ENCODE results near the gene DIAPH2. TPM values are rescaled to one million over a fixed set of nuclear protein-coding genes. Genes with fewer than 3 reads are reported as not detected.
"Not testable (repeated sequence)": the region's sequence is repeated elsewhere in the genome, so short reads cannot be mapped to it uniquely, and the experiment has no call there.

The DIAPH2 gene
- total RNA-seq, 4 donors from 2014 or later = 10.3 to 36.6 (median 17.9) TPM

DNA sequence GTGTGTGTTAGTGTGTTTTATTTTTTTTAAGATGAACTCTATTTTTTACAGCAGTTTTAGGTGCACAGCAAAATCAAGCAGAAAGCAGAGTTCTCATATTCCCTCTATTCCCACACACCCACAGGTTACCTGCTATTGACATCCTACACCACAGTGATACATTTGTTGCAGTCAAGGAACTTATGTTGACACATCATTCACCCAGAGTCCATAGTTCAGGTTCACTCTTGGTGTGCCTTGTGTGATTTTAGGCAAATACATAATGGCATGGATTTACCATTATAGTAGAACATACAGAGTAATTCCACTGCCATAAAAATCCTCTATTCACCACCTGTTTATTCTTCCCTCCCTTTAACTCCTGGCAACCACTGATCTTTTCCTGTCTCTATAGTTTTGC lies 28.7 kb downstream of the DIAPH2 start:
- no peak for DNase-seq
- H3K27ac ChIP-seq = no peak overlapping the region
- TF ChIP-seq, protein P1, sequence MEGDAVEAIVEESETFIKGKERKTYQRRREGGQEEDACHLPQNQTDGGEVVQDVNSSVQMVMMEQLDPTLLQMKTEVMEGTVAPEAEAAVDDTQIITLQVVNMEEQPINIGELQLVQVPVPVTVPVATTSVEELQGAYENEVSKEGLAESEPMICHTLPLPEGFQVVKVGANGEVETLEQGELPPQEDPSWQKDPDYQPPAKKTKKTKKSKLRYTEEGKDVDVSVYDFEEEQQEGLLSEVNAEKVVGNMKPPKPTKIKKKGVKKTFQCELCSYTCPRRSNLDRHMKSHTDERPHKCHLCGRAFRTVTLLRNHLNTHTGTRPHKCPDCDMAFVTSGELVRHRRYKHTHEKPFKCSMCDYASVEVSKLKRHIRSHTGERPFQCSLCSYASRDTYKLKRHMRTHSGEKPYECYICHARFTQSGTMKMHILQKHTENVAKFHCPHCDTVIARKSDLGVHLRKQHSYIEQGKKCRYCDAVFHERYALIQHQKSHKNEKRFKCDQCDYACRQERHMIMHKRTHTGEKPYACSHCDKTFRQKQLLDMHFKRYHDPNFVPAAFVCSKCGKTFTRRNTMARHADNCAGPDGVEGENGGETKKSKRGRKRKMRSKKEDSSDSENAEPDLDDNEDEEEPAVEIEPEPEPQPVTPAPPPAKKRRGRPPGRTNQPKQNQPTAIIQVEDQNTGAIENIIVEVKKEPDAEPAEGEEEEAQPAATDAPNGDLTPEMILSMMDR (IDR thresholded peaks at IDR 0.05) = no peak
- no peak for TF ChIP-seq POLR2A (IDR thresholded peaks at IDR 0.05)

DNA sequence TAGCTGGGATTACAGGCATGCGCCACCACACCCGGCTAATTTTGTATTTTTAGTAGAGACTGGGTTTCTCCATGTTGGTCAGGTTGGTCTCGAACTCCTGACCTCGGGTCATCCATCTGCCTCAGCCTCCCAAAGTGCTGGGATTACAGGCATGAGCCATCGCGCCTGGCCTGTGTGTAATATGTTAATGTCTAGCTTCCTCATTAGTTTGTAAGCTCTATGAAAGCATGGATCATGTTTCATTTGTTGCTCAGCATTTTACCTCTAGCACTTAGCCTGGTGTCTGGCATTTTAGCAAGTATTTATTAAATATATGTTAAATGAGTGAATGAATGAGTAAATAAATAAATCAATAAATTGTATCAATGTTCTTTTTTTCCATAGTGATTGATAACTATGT lies 29.8 kb downstream of the DIAPH2 start:
- H3K4me3 ChIP-seq; DNase-seq; H3K4me1 ChIP-seq; H3K36me3 ChIP-seq; H3K27ac ChIP-seq; H3K9me3 ChIP-seq; intact Hi-C loops (cut with DNase I); H3K27me3 ChIP-seq: not testable (repeated sequence)
- 70 to 80% methylated on average over 2 to 6 of the region's 6 CpGs for WGBS, 2 donors

More for the DNA sequence above, 28.7 kb downstream of the DIAPH2 start:
- intact Hi-C loops (cut with DNase I) = no loop called here
- H3K36me3 ChIP-seq = no peaks in the 10 kb centered on the region
- H3K27me3 ChIP-seq = no peaks in the 10 kb centered on the region
- H3K4me3 ChIP-seq = no peak overlapping the region
- no peaks in the 10 kb centered on the region for H3K4me1 ChIP-seq
- H3K9me3 ChIP-seq = no peaks in the 10 kb centered on the region

DNA sequence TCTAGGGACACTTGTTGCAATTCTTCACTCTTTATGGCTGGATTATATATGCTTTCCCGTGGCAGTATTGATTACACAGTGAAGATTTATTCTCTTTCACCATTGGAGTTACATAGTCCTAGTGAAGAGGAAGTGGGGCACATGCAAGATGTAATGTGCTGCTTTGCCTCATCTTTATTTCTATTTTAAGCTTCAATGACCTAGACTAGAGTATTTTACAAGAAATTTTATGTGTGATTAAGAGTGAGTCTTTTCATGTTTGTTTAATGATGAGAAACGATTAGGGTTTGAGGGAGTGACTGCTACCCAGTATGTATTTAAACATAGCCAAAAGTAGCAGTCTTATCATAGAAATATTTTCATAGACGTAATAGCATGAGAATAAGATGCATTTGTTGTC lies 30.8 kb downstream of the DIAPH2 start:
- no peaks in the 10 kb centered on the region for H3K9me3 ChIP-seq
- intact Hi-C loops (cut with DNase I) = no loop called here
- WGBS, 2 donors = 38 to 55% methylated on average over 3 of the region's 3 CpGs
- no peak overlapping the region for H3K27ac ChIP-seq
- no peaks in the 10 kb centered on the region for H3K36me3 ChIP-seq
- no peak for DNase-seq
- TF ChIP-seq, protein P1 (IDR thresholded peaks at IDR 0.05) = no peak
- no peak for TF ChIP-seq POLR2A (IDR thresholded peaks at IDR 0.05)
- H3K27me3 ChIP-seq = no peaks in the 10 kb centered on the region
- H3K4me1 ChIP-seq = no peaks in the 10 kb centered on the region
- H3K4me3 ChIP-seq = no peak overlapping the region

DNA sequence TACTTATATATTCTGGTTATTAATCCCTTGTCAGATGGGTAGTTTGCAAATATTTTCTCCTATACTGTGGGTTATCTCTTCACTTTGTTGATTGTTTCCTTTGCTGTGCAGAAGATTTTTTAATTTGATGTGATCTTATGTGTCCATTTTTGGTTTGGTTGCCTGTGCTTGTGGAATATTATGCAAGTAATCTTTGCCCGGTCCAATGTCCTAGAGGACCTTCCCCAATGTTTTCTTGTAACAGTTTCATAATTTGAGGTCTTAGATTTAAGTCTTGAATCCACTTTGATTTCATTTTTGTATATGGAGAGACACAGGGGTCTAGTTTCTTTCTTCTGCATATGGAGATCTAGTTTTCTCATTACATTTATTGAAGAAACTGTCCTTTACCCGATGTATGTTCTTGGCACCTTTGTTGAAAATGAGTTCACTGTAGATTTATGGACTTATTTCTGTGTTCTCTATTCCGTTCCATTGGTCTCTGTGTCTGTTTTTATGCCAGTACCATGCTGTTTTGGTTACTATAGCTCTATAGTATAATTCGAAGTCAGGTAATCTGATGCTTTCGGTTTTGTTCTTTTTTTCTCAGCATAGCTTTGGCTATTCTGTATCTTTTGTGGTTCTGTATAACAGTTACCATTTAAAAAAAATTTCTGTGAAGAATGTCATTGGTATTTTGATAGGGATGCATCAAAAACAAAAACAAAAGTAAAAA lies 34.7 kb downstream of the DIAPH2 start:
- 75 to 98% methylated on average over 5 of the region's 5 CpGs for WGBS, 2 donors
- peaks cover 0 to 8% (median 0%) of the 10 kb centered on the region in 3 donors for H3K4me1 ChIP-seq

DNA sequence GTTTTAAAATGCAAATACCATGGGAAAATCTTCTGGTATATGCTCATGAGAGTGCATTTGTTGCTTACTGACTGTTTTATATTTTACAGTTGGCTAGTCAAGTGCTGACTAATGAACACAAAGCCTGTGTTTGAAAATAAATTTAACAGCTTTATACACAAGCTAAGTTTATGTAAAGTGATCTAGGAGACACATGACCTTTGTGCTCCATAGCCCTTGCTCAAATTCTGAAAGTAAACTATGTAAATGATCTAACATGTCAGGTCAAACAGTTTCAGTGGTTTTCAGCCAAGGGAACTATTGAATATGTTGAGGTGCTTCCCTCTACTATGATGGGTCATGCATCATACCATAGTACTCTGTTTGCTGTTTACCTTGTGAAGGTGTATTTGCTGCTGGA lies 36.7 kb downstream of the DIAPH2 start:
- H3K4me3 ChIP-seq = no peak overlapping the region
- DNase-seq = no peak
- H3K36me3 ChIP-seq = no peaks in the 10 kb centered on the region
- TF ChIP-seq, protein P1 (IDR thresholded peaks at IDR 0.05) = no peak
- no peak for TF ChIP-seq POLR2A (IDR thresholded peaks at IDR 0.05)
- peaks cover 0 to 8% (median 0%) of the 10 kb centered on the region in 3 donors for H3K4me1 ChIP-seq
- intact Hi-C loops (cut with DNase I) = no loop called here
- H3K27ac ChIP-seq = no peak overlapping the region
- no peaks in the 10 kb centered on the region for H3K9me3 ChIP-seq
- H3K27me3 ChIP-seq = no peaks in the 10 kb centered on the region

More for the DNA sequence above, 34.7 kb downstream of the DIAPH2 start:
- Histone ChIP-seq H3K27ac (no peak overlapping the region), H3K27me3 (no peaks in the 10 kb centered on the region), H3K36me3 (no peaks in the 10 kb centered on the region), H3K9me3 (no peaks in the 10 kb centered on the region), H3K4me3 (no peak overlapping the region)
- intact Hi-C loops (cut with DNase I) = no loop called here
- TF ChIP-seq, protein P1 (IDR thresholded peaks at IDR 0.05) = no peak
- TF ChIP-seq POLR2A (IDR thresholded peaks at IDR 0.05) = no peak
- DNase-seq = no peak

DNA sequence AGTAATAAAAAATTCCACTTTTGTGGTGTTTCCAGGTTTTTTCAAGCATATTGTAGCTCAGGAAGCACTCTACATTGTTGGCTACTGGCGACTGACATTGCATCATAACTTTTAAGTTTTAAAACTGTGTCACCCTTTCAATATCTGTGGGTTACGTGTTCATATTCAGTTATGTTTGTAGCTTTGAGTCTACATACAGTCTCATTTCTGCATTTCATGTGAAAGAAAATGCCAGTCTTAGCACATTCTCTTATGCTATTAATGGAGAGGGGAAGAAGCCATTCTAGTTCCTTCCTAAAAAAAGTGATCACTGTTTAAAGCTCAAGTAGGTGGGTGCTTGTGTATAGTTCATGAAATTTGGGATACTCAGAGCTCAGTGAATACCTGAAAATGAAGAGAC lies 38.1 kb downstream of the DIAPH2 start:
- TF ChIP-seq, protein P1 (IDR thresholded peaks at IDR 0.05) = no peak
- TF ChIP-seq POLR2A (IDR thresholded peaks at IDR 0.05) = no peak
- Histone ChIP-seq H3K27ac (no peak overlapping the region), H3K4me3 (no peak overlapping the region), H3K36me3 (no peaks in the 10 kb centered on the region), H3K9me3 (no peaks in the 10 kb centered on the region), H3K27me3 (no peaks in the 10 kb centered on the region), H3K4me1 (peaks cover 0 to 8% (median 0%) of the 10 kb centered on the region in 3 donors)
- no peak for DNase-seq
- intact Hi-C loops (cut with DNase I) = no loop called here
- 72 to 94% methylated on average over 2 of the region's 2 CpGs for WGBS, 2 donors

Measured in esophagus squamous epithelium (tissue), 5 donors.